Epithelial cell of esophagus (primary cell): ENCODE data around the gene LRRC3B.

Source experiments
- DNase-seq: peaks from one replicate; pipeline ENCODE4 v3.0.0; 2010; ENCODE audit warnings: low read depth
- H3K4me3 ChIP-seq: 2 replicates; pipeline ENCODE4 v1.5.1; 2011; ENCODE audit warnings: mild to moderate bottlenecking, low read length, control low read depth
- TF ChIP-seq, protein P1 (sequence below): IDR thresholded peaks from 2 replicates; pipeline ENCODE4 v1.5.1; 2011; ENCODE audit warnings: low read depth, mild to moderate bottlenecking, low read length, control low read depth, inconsistent platforms; ENCODE audit not compliant: insufficient read depth; ENCODE audit errors: missing control alignments

Gene LRRC3B

DNA sequence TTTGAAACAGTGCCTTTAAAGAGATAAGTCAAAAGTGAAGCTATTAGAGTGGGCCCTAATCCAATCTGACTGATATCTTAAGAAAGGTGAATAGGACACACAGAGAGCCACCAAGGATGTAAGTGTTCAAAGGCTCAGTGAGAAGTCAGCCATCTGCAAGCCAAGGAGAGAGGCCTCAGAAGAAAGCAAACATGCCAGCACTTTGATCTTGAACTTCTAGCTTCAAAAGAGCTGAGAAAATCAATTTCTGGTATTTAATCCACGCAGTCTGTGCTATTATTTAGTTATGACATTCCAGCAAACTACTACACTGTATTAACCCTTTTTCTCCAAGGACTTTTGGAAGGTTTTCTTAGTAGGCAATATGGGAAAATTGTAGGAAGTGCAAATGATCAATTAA is 95.7 kb downstream of the LRRC3B start:
- no peak overlapping the region for H3K4me3 ChIP-seq
- TF ChIP-seq, protein P1, sequence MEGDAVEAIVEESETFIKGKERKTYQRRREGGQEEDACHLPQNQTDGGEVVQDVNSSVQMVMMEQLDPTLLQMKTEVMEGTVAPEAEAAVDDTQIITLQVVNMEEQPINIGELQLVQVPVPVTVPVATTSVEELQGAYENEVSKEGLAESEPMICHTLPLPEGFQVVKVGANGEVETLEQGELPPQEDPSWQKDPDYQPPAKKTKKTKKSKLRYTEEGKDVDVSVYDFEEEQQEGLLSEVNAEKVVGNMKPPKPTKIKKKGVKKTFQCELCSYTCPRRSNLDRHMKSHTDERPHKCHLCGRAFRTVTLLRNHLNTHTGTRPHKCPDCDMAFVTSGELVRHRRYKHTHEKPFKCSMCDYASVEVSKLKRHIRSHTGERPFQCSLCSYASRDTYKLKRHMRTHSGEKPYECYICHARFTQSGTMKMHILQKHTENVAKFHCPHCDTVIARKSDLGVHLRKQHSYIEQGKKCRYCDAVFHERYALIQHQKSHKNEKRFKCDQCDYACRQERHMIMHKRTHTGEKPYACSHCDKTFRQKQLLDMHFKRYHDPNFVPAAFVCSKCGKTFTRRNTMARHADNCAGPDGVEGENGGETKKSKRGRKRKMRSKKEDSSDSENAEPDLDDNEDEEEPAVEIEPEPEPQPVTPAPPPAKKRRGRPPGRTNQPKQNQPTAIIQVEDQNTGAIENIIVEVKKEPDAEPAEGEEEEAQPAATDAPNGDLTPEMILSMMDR = no peak
- DNase-seq = no peak

DNA sequence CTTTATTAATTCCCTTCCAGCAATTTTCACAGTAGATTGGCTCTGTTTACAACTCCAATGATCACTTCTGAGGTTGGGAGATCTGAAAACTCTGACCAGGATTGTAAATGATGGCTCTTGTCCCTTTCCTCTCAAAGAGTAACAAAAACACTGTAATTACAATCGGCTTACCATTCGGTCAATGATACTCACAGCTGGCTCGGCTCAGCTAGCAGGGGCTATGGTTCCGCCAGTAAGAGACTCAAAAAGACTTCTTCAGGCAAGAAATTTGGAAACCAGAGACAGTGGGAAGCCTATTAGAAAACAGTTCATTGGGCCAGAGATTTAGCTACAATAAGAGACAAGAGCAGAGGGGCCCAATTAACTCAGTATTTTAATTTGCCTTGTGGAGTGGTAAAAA is 96.6 kb downstream of the LRRC3B start:
- no peak for DNase-seq
- no peak overlapping the region for H3K4me3 ChIP-seq
- TF ChIP-seq, protein P1 = no peak

GRCh38 chr3:26721047-26721446 is 98.5 kb downstream of the LRRC3B start:
- DNase-seq = no peak
- H3K4me3 ChIP-seq = no peak overlapping the region
- TF ChIP-seq, protein P1 = no peak

GRCh38 chr3:26731843-26732242 is 109.3 kb downstream of the LRRC3B start:
- TF ChIP-seq, protein P1 = no peak
- H3K4me3 ChIP-seq = no peak overlapping the region
- DNase-seq = no peak

- TF ChIP-seq, protein P1 = no peak
- DNase-seq = no peak
Measured at GRCh38 chr3:26750263-26750662, 127.7 kb downstream of the LRRC3B start.

GRCh38 chr3:26752466-26752865 is 129.9 kb downstream of the LRRC3B start:
- no peak overlapping the region for H3K4me3 ChIP-seq
- TF ChIP-seq, protein P1 = no peak
- no peak for DNase-seq

More at GRCh38 chr3:26750263-26750662, 127.7 kb downstream of the LRRC3B start:
- H3K4me3 ChIP-seq = no peak overlapping the region

- DNase-seq = no peak
- H3K4me3 ChIP-seq = no peak overlapping the region
- TF ChIP-seq, protein P1 = no peak
Measured at GRCh38 chr3:26753095-26753494, 130.5 kb downstream of the LRRC3B start.
